T-helper 2 cell treated with Interferon-gamma antibody and Interleukin-4, amounts not matched to agents 5 μg/mL and 100 μg/mL, for 36 hours (primary cell): ENCODE measurements around the gene ZDHHC11.
"Not testable (repeated sequence)": the region's sequence is repeated elsewhere in the genome, so short reads cannot be mapped to it uniquely, and the experiment has no call there.

Source experiments
- DNase-seq: peaks from one replicate; pipeline ENCODE4 v3.0.0; 2021; ENCODE audit warnings: low spot score
- H3K27ac Mint-ChIP-seq: one replicate; pipeline ENCODE4 v1.8.0; 2021; ENCODE audit warnings: mild to moderate bottlenecking, mixed read lengths
- H3K27me3 Mint-ChIP-seq: one replicate; pipeline ENCODE4 v1.8.0; 2021; ENCODE audit warnings: low read depth, mixed read lengths
- H3K36me3 Mint-ChIP-seq: one replicate; pipeline ENCODE4 v1.8.0; 2021; ENCODE audit warnings: low read depth, mixed read lengths
- H3K4me1 Mint-ChIP-seq: one replicate; pipeline ENCODE4 v1.8.0; 2021; ENCODE audit warnings: low read depth, mixed read lengths
- H3K4me3 Mint-ChIP-seq: one replicate; pipeline ENCODE4 v1.8.0; 2022; ENCODE audit warnings: mild to moderate bottlenecking, moderate library complexity, mixed read lengths
- H3K9me3 Mint-ChIP-seq: one replicate; pipeline ENCODE4 v1.8.0; 2021; ENCODE audit warnings: mixed read lengths

ZDHHC11 gene

DNA sequence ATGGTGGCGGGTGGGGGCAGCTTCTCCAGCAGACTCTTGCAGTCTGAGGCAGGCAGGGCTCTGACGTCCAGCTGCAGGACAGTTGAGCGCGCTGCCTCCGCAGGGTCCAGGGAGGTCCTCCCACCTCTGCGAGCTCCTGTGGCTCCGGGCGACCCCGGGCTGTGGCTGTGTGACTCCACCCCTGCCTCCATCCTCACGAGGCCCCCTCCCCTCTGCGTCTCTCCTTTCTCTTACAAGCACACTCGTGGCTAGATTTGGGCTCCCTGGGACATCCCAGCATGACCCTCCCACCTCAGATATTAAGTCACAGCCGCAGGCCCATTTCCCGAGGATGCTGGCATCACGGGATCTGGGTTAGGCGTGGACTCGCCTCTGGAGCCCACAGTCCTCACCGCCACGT, 100.6 kb downstream of the ZDHHC11 start:
- not testable (repeated sequence) for H3K36me3 Mint-ChIP-seq

DNA sequence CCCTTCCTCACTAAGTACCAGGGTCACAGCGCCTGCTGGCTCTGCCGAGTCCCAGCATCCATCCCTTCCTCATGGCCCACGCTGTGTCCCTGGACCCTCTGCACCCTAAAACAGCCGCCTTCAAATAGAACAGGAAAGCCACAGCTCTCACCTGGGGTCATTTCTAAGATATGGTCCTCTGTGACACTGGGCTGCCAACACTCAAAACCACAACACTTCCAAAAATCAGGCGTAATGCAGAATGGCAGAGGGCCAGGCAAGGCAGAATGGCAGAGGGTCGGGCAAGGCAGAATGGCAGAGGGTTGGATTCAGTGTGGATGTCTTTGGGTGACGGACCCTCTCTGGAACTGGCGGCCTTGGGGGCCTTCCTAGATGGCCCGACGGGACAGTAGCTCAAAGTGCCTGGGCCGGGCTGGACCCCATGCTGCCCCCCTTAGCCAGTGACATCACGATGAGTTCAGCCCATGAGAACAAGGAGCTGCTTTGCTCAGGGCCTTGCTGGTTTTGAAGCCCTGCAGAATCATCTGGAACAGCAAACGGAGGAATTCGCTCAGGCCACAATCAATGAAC, 101.6 kb downstream of the ZDHHC11 start:
- Mint-ChIP-seq H3K27ac (no peak overlapping the region), H3K9me3 (no peaks in the 10 kb centered on the region), H3K36me3 (no peaks in the 10 kb centered on the region), H3K4me1 (no peaks in the 10 kb centered on the region), H3K4me3 (no peak overlapping the region), H3K27me3 (no peaks in the 10 kb centered on the region)
- DNase-seq: no peak

More for the DNA sequence above, 100.6 kb downstream of the ZDHHC11 start:
- not testable (repeated sequence) for DNase-seq, H3K4me3 Mint-ChIP-seq, H3K27ac Mint-ChIP-seq, H3K27me3 Mint-ChIP-seq, H3K4me1 Mint-ChIP-seq, H3K9me3 Mint-ChIP-seq

DNA sequence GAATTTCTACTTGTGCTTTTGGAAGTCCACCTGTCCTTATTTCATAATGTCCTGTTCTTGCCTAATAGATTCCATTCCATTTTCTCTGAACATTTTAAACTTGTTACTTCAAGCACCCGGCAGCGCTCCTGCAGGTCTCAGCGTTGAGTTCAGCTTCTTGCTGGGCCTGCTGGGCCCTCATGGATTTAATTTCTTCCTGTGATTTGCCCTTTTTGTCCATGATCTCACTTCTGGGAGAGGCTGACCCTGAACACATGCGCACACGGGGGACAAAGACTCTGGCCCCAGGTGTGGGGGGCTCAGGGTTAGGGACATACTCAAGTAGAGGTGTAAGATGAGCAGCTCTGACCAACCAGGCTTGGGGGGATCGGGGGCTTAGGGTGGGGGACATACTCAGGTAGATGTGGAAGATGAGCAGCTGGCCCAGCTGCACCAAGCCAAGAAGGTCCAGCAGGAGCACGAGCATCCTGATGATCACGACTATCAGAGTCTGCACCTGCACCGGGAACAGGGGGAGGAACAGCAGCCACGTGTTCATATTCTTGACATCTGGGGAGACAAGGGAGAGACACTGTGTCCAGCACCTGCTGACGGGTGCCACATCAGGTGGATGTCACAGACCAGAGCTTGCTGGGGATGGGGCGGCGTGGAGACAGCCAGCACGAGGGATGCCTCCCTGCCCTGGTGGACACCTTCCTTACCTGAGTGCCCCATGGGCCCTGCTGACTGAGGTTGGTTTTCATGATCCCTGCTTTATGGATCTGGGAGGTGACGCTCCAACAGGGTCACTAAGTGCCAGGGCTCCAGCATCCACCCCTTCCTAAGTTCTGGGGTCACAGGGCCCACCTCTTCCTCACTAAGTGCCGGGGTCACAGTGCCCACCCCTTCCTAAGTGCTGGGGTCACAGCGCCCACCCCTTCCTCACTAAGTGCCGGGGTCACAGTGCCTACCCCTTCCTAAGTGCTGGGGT, 102.5 kb downstream of the ZDHHC11 start:
- DNase-seq: not testable (repeated sequence)

DNA sequence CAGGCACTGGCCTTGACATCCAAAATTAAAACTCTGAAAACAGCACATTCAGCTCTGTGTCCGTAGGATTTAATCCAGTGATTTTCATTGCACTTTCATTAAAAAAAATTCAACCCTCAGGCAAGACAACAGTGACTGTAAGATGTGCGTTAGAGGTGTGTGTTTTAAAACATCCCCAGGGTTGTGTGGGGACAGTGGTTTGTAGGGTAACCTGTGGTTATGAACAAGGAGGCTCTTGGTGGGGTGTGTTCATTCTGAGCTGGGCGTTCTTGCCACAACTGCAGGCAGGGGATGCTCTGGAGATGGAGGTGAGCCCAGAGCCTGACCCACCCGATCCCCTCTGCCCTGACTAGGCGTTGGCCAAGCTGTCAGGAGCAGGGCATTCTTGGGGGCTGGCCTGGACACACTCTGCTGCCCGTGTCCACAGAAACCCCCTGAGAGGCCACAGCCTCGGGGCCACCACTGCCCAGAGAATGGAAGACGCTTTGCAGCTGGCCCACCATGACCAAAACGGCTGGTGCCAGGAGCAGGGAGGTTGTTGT, 103.4 kb downstream of the ZDHHC11 start:
- not testable (repeated sequence) for H3K27ac Mint-ChIP-seq, H3K4me3 Mint-ChIP-seq, H3K4me1 Mint-ChIP-seq, H3K9me3 Mint-ChIP-seq, H3K27me3 Mint-ChIP-seq, H3K36me3 Mint-ChIP-seq, DNase-seq

More for the DNA sequence above, 102.5 kb downstream of the ZDHHC11 start:
- not testable (repeated sequence) for H3K4me1 Mint-ChIP-seq, H3K4me3 Mint-ChIP-seq, H3K27me3 Mint-ChIP-seq, H3K27ac Mint-ChIP-seq, H3K9me3 Mint-ChIP-seq, H3K36me3 Mint-ChIP-seq

DNA sequence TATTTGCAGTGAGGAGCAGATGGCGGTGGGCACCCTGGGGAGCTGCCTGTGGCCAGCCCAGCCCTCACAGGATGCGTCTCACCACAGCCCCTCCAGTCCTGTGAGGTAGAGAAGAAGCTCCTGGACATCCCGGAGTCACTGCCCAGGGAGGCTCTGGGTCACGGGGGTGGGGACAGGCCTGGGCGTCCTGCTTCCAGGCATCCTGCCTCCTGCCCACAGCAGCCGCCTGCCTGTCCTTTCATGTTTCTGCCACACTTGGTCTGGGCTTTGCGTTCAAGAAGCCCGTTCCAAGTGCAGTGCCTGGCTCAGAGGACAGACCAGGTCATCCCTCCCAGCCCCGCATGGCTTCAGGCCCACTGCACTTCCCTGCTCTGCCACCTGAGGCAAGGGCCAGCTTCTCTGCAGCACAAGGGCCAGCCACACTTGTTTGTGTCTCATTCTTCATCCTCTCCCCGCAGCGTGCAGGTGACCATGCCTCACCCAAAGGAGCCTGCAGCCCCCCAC, 104.5 kb downstream of the ZDHHC11 start:
- Mint-ChIP-seq H3K27me3 (peaks cover 7% of the 10 kb centered on the region), H3K27ac (no peak overlapping the region), H3K4me3 (no peak overlapping the region), H3K4me1 (no peaks in the 10 kb centered on the region), H3K36me3 (no peaks in the 10 kb centered on the region), H3K9me3 (no peaks in the 10 kb centered on the region)
- DNase-seq: no peak
